ENCODE results near the gene ZNF593.

The ZNF593 gene

DNA sequence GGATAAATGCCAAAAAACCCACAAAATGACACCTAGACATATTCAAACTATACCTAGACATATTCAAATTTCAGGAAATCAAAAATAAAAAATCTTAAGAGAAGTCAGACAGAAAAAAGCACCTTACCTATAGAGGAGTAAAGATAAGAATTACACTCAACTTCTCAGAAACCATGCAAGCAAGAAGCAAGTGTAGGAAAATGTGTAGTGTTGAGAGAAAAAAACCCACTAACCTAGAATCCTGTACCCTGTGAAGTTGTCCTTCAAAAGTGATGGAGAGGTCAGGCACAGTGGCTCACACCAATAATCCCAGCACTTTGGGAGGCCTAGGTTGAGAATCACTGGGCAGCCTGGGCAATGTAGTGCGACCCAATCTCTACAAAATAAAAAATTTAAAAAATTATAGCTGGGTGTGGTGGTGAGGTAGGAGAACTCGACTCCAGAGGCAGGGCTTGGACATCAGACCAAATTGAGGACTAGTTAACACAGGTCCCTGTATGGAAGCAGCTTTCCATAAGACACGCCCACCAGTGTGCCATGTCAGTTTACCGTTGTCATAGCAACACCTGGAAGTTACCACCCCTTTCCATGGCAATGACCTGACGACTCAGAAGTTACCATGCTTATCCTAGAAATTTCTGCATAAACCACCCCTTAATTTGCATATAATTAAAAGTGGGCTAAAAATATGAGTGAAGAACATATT lies 37.4 kb upstream of the ZNF593 start:
- DNase-seq (ENCODE audit: insufficient read length, low spot score), result no peak
- TF ChIP-seq POLR2A (IDR thresholded peaks at IDR 0.05; ENCODE audit: low read depth, low read length), result no peak
- no peak for FAIRE-seq

DNA sequence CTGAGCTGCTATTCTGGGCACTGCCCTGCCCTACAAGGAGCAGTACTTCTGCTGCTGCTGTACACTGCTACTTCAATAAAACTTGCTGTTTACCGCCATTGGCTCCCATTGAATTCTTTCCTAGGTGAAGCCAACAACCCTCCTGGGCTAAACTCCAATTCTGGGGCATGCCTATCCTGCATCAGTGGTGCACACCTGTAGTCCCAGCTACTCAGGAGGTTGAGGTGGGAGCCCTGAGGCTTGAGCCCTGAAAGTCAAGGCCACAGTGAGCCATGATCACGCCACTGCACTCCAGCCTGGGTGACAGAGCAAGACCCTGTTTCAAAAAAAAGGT lies 36.9 kb upstream of the ZNF593 start:
- FAIRE-seq (no peak), DNase-seq (ENCODE audit: insufficient read length, low spot score) (no peak)
- TF ChIP-seq POLR2A (IDR thresholded peaks at IDR 0.05; ENCODE audit: low read depth, low read length), result no peak

DNA sequence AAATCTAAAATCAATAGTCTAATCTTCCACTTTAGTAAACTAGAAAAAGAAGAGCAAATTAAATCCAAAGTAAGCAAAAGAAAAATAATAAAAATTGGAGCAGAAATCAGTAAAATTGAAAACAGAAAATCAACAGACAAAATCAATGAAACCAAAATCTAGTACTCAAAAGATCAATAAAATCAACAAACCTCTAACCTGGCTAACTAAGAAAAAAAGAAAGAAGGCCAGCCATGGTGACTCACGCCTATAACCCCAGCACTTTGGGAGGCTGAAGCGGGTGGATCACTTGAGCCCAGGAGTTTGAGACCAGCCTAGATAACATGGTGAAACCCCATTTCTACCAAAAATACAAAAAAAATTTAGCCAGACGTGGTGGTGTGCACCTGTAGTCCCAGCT lies 35.2 kb upstream of the ZNF593 start:
- no peak for TF ChIP-seq POLR2A (IDR thresholded peaks at IDR 0.05; ENCODE audit: low read depth, low read length)
- FAIRE-seq (no peak), DNase-seq (ENCODE audit: insufficient read length, low spot score) (no peak)

DNA sequence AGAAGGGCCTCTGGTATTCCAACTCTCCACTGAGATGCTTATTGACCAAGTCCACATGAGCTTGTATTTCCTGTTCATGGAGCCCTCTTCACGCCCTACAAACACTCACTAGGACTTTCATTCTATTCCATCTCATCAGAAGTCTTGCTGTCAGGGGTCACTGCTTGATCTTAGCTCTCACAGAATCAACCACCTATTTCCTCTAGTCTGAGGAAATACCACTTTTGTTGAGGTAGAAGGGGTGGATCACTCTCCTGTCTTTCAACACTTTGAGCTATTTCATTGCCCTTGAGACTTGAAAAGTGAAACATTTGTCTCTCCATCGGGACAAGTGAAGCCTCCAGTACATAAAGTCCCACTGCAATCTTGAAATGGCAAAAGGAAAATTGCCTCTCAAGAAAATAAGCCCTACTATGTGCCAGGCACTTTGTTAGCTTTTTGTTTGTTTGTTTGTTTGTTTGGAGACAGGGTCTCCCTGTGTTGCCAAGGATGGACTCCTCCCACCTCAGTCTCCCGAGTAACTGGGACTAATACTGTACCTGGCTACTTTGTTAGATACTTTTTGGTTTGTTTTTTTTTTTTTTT lies 30.6 kb upstream of the ZNF593 start:
- no peak for DNase-seq (ENCODE audit: insufficient read length, low spot score)
- TF ChIP-seq POLR2A (IDR thresholded peaks at IDR 0.05; ENCODE audit: low read depth, low read length), result no peak
- FAIRE-seq, result no peak

DNA sequence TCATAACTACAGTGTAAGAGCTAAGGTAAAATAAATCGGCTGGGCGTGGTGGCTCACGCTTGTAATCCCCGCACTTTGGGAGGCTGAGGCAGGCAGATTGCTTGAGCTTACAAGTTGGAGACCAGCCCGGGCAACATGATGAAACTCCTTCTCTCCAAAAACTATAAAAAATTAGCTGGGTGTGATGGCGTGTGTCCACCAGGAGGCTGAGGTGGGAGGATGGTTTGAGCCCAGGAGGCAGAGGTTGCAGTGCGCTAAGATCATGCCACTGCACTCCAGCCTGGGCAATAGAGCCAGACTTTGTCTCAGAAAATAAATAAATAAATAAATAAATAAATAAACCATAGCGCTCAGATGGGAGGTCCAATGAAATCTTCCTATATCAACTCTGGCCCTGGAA lies 27.5 kb upstream of the ZNF593 start:
- no peak for DNase-seq (ENCODE audit: insufficient read length, low spot score)
- no peak for FAIRE-seq
- no peak for TF ChIP-seq POLR2A (IDR thresholded peaks at IDR 0.05; ENCODE audit: low read depth, low read length)

DNA sequence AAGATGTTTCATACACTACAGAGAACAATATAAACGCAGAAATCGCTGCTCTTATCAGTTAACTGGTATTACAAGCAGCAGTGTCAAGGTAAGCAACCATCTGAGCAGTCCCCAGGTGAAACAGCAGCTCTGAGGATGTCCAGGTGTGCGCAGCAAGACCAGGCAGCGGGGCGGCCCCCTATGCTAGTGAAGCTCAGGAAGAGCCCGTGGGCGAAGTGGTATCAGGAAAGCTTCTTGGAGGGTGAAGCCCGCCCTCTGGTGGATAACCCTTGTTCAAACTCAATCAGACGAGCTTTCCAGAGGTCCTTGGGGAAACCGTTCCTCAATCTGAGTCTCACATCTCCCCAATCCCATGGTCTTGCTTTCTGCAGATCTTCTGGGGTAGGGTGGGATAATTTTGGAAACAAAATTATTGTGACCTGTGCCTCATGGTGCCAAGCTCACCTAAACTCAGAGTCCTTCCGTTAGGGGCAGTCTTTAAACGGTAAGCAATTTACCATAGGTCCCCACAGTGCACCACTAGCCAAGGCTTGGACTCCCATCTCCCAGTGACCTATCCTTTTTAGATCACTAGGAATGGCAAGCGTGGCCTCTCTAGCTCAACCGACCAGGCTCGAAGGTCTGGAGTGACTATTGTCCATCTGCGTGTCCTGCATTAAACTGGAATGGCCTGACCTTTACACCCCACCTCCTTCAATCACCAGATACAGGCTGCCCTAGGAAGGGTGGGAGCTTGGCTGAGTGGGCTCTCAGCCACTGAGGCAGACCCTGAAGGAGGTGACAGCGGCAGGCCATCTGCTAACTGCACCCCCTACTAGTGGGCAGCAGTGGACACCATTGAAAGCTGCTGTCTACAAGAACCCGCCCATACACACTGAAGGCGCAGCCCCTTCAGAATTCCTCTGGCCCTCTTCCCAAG lies 24.4 kb upstream of the ZNF593 start:
- DNase-seq (ENCODE audit: insufficient read length, low spot score) (no peak), FAIRE-seq (peak; percentile 76)
- no peak for TF ChIP-seq POLR2A (IDR thresholded peaks at IDR 0.05; ENCODE audit: low read depth, low read length)

DNA sequence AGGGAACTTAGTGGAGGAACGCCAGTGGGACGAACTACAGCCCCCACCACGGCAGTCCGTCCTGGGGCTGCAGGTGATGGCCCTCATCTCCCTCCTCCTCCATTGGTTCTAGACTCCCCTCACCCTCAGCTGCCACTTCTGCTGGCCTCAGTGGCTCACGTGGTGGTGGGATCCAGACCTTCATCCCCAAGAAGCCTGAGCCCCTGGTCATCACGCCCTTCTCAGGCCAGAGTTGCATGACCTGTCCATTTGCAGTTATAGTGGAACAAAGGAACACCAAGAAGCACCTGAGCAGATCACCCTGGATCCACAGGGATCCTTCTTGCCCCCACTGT lies 23.8 kb upstream of the ZNF593 start:
- DNase-seq (ENCODE audit: insufficient read length, low spot score) (no peak), FAIRE-seq (no peak)
- no peak for TF ChIP-seq POLR2A (IDR thresholded peaks at IDR 0.05; ENCODE audit: low read depth, low read length)

DNA sequence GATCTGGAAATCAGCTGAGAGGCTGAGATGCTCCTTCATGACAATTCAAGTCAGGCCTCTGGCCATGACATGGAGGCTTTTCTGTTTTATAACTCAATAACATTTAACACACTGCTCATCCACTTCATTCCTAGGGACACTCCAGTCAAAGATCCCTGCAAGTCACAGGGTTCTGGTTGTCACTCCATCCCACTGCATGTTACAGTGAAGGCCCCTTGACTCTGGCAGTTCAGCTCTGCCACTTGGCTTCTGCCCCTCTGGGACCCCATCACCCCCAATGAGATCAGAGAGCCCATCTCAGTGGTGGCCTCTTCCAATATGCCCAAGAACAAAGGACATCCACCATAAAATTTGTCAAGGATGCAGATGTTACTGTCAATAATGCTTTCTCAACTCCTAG lies 20.8 kb upstream of the ZNF593 start:
- no peak for TF ChIP-seq POLR2A (IDR thresholded peaks at IDR 0.05; ENCODE audit: low read depth, low read length)
- no peak for FAIRE-seq
- no peak for DNase-seq (ENCODE audit: insufficient read length, low spot score)

DNA sequence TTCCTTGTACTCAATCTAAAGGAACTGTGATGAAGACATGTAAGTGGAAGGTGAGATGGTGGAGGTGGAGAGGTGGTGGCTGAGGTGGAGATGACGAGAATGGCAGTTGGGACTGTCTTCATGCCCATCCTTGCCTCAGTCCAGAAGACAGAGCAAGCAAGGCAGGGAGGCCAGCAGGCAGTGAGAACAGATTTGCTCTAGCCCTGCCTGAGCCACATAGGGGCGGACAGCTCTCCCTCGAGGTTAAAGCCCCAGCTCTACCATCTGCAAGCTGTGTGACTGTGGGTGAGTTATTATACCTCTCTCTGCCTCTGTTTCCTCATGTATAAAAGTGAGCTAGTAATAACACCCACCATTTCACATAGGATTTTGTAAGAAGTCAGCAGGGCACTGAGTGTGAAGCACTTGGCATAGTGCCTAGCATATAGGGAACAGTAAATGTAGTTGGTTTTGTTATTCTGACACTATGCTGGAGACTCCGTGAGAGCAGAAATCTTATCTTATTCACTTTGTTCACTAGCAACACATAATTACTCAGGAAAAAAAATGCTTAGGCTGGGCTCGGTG lies 15.7 kb upstream of the ZNF593 start:
- TF ChIP-seq POLR2A (IDR thresholded peaks at IDR 0.05; ENCODE audit: low read depth, low read length), result no peak
- no peak for DNase-seq (ENCODE audit: insufficient read length, low spot score)
- FAIRE-seq, result no peak

DNA sequence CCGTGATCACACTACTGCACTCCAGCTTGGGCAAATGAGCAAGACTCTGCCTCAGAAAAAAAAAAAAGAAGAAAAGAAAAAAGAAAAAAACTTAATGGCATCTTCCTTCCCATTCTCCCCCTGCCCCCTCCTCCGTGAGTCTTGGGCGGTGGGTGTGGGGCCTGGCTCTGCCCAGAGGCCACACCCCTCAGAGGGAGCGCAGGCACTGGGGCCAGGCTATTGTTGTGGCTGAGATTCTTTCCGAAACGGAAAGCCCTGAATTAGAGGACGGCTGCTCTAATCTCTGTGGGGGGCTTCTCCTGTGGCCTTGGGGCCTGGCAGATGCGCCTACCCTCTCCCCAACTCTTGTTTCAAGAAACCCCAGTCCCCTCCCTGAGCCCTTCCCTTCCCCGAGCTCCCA lies 15.0 kb upstream of the ZNF593 start:
- no peak for FAIRE-seq
- no peak for DNase-seq (ENCODE audit: insufficient read length, low spot score)
- no peak for TF ChIP-seq POLR2A (IDR thresholded peaks at IDR 0.05; ENCODE audit: low read depth, low read length)

DNA sequence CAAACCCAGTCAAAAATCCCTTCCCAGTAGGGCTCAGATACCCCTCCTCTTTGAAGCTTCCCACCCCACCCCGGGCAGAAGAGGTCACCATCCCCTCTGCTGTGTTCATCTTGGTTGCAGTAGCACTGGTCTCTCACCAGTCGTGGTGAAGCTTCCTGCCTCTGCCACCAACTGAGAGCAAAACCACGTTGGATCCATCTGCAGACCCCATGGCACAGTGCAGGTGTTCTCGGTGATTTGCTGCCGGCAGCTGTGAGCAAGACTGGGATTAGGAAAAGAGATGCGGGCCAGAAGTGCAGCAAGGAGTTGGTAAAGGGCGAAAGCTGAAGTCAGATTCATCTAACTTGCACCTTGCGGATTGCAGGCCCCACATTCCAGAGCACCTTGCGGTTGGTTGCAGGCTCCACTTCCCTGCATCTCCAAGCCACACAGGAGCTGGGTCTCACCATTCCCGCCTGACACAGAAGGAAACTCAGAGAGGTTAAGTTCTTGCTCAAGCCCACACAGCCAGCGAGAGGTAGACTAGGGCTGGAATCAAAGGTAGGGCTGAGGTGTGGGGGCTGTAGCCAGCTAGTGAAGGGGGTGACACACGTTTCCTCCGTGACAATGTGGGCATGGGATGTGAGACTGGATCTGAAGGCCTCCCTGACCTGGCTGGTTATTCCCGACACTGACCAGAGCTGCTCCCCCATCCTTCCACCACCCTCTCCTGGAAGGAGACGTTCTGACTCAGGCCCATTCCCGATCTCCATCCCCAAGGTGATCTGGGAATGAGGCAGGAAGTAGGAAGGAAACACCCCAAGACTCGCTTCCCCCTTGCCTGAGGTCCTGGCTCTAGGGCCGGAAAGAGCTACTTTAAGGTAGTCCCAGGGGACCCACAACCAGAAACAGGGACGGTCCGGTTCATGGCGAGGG lies 14.1 kb upstream of the ZNF593 start:
- no peak for DNase-seq (ENCODE audit: insufficient read length, low spot score)
- FAIRE-seq, result no peak
- TF ChIP-seq POLR2A (IDR thresholded peaks at IDR 0.05; ENCODE audit: low read depth, low read length), result no peak

DNA sequence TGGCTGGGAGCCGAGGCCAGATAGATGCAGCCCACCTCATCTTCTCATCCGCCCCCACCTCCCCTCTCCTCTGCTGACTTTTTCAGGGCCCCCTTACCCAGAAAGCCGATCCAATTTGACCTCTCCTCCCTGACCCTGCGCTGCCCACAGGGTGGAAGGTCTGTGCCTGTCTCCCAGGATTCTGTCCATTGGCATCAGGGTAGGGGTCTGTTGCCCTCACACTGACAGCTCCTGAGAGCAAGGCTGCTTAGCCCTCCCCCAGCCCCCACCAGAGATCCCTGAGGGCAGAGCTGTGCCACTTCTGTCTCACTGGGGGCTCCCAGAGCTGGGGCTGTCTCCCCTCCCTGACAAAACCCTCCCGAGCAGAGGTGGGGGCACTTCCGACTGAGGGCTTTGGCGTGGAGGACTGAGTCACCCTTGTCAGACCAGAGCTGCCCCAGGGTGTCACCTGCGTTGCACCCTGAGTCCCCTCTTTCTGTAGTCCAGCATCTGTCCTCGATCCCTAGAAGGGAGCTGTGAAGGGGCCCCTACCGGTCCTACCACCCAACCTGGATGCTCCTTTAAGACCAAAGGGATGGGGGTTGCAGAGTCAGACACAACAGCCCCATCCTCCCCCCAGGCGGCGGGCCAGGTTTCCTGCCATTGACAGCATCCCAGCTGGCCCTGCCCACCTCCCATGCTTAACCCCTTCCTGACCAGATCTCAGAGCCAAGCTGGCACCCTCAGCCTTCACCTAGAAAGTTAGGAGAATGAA lies 13.2 kb upstream of the ZNF593 start:
- no peak for FAIRE-seq
- no peak for TF ChIP-seq POLR2A (IDR thresholded peaks at IDR 0.05; ENCODE audit: low read depth, low read length)
- no peak for DNase-seq (ENCODE audit: insufficient read length, low spot score)
